Ovary (tissue), 9 donors: ENCODE measurements around the gene BMPR2. TPM values are rescaled to one million over a fixed set of nuclear protein-coding genes. Genes with fewer than 3 reads are reported as not detected.
"Not testable (repeated sequence)": the region's sequence is repeated elsewhere in the genome, so short reads cannot be mapped to it uniquely, and the experiment has no call there.

Experiments
- DNase-seq, 5 donors: peaks; one replicate each; pipeline ENCODE4 v3.0.0-alpha.2; 2019 to 2020
- H3K27ac ChIP-seq, 2 donors: fragments of 200-600 bp; one replicate each; pipeline versions ENCODE4 v1.5.1 to v1.8.0; 2019 to 2022
- H3K27me3 ChIP-seq: fragments of 200-600 bp; one replicate; pipeline ENCODE4 v1.8.0; 2022
- H3K36me3 ChIP-seq: fragments of 200-600 bp; sonication (generic); one replicate; pipeline ENCODE4 v1.5.1; 2019
- H3K4me1 ChIP-seq: one replicate; pipeline ENCODE4 v1.8.1; 2013; ENCODE audit warnings: mild to moderate bottlenecking, moderate library complexity; ENCODE audit not compliant: insufficient read depth
- H3K4me3 ChIP-seq: fragments of 200-600 bp; sonication (generic); one replicate; pipeline ENCODE4 v1.5.1; 2017
- H3K9me3 ChIP-seq, 2 donors: fragments of 200-600 bp in 1 of 2; sonication (generic) in 1 of 2; one replicate each; pipeline versions ENCODE4 v1.5.1 to v1.8.1; 2013 to 2019; ENCODE audit warnings: mild to moderate bottlenecking in 1 of 2, moderate library complexity in 1 of 2
- EP300 ChIP-seq: sonication (generic); formaldehyde crosslinking; IDR thresholded peaks from one replicate; pipeline ENCODE4 v1.6.1; 2017; ENCODE audit warnings: antibody characterized with exemption
- POLR2A ChIP-seq: fragments of 450-650 bp; IDR thresholded peaks from one replicate; pipeline ENCODE4 v1.6.1; 2017; ENCODE audit warnings: antibody characterized with exemption, mild to moderate bottlenecking, moderate library complexity
- WGBS, 3 donors: extraction: QIAGEN DNeasy Blood & Tissue Kit in 1 of 3; methylation state at CpG; one replicate each; pipeline versions ENCODE4 v1.1.5 to v1.1.7; 2013 to 2017; 5-methylcytosine and 5-hydroxymethylcytosine counted together
- intact Hi-C, 4 donors: fragments of 100-400 bp; cut with DNase I; formaldehyde crosslinking; loops; one replicate each; pipeline versions ENCODE4 v1.11.0 to v1.15.1; 2022 to 2023
- polyA plus RNA-seq, 2 donors: library from polyadenylated mRNA; stranded (reverse); fragments of 200-250 nt in 1 of 2; fragments of 350-450 nt in 1 of 2; fragmentation: Illumina TruSeq in 1 of 2; extraction: RNeasy Lipid Tissue Mini Kit (QIAGEN cat#74804) in 1 of 2; gene quantifications; one replicate each; pipeline ENCODE4 v1.2.3, GENCODE V29; 2013 to 2014
- total RNA-seq, 7 donors: library from RNA; depleted of rRNA in 2 of 7; stranded (reverse); fragments of >200 nt in 2 of 7; fragmentation: NEBNext Ultra II Directional in 3 of 7; extraction: Animal tissue kit (Norgen Biotek cat#: 25700) in 3 of 7; gene quantifications; one replicate each; pipeline versions ENCODE4 v1.1.0 to v1.2.4, GENCODE V29; 2016 to 2023
- TF ChIP-seq, protein P1 (sequence below), 3 donors: fragments of 450-650 bp in 2 of 3; fragments of 200-600 bp in 1 of 3; IDR thresholded peaks; one replicate each; pipeline versions ENCODE4 v1.5.1 to v1.8.0; 2016 to 2022; ENCODE audit warnings: antibody characterized with exemption in 3 of 3, mild to moderate bottlenecking in 1 of 3
- donor health status: DM: no; HTN: no; CAD: no; lungs with moderate emphysema.
- donor health status: DM: no; HTN: no; CAD: no.
- donor health status: Bipolar disorder and iron deficiency.
- donor health status: DM: yes; HTN: yes; CAD: no.
- donor health status: DM: no; HTN: no; CAD: no.
- donor health status: DM: yes; HTN: yes; CAD: no.

The BMPR2 gene
- total and polyA plus RNA-seq, 9 donors: 14.5 to 55.5 (median 45.1) TPM

DNA sequence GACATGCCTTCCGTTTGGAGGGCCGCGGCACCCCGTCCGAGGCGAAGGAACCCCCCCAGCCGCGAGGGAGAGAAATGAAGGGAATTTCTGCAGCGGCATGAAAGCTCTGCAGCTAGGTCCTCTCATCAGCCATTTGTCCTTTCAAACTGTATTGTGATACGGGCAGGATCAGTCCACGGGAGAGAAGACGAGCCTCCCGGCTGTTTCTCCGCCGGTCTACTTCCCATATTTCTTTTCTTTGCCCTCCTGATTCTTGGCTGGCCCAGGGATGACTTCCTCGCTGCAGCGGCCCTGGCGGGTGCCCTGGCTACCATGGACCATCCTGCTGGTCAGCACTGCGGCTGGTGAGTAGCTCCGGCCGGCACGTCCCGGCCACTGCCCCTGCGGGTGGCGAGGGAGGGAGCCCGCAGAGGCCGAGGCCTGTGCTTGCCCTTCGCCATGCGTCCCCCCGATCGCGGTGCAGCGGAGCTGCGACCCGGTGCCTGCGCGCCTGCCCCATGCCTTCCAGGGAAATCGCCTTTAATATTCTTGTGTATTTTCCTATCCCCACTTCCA lies 1.2 kb downstream of the BMPR2 start:
- Histone ChIP-seq H3K4me1 (peaks cover 6% of the 10 kb centered on the region), H3K27me3 (no peaks in the 10 kb centered on the region), H3K36me3 (no peaks in the 10 kb centered on the region), H3K9me3 (no peaks in the 10 kb centered on the region), H3K27ac (peak overlapping the region; percentile 89 to 98), H3K4me3 (peak overlapping the region; percentile 63)
- DNase-seq: peak; percentile 21 to 62 (median 51)
- intact Hi-C loops: loop anchor here in 1 of 4 donors (5.0 kb wide), 1 partner anchor 60 kb away; no protein-coding TSS in a partner anchor
- 0 to 1% (median 1%) methylated on average over 38 of the region's 38 CpGs for WGBS, 3 donors
- TF ChIP-seq POLR2A: no peak
- TF ChIP-seq, protein P1, sequence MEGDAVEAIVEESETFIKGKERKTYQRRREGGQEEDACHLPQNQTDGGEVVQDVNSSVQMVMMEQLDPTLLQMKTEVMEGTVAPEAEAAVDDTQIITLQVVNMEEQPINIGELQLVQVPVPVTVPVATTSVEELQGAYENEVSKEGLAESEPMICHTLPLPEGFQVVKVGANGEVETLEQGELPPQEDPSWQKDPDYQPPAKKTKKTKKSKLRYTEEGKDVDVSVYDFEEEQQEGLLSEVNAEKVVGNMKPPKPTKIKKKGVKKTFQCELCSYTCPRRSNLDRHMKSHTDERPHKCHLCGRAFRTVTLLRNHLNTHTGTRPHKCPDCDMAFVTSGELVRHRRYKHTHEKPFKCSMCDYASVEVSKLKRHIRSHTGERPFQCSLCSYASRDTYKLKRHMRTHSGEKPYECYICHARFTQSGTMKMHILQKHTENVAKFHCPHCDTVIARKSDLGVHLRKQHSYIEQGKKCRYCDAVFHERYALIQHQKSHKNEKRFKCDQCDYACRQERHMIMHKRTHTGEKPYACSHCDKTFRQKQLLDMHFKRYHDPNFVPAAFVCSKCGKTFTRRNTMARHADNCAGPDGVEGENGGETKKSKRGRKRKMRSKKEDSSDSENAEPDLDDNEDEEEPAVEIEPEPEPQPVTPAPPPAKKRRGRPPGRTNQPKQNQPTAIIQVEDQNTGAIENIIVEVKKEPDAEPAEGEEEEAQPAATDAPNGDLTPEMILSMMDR (IDR thresholded peaks at IDR 0.05): no peak
- TF ChIP-seq EP300: no peak

DNA sequence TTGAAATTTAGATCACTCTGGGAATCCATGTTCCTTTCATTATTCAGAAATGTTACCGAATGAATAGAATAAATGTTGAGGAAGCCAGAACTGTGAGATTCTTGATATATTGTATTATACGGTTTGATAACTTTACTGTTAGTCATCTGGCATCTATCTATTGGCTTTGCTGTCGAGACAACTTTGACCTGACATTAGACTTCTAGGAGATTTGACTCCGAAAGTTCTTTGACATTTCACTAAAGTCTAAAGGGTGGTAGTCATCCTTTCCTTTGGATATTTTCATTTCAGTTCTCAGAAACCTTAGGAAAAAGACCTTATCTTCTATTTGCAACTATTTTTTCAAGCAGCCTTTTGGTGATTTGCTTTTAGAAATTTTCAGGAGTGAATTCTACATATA lies 1.9 kb downstream of the BMPR2 start:
- 2 to 4% (median 3%) methylated on average over 4 of the region's 4 CpGs for WGBS, 3 donors
- intact Hi-C loops: loop anchor here in 1 of 4 donors (5.0 kb wide), 1 partner anchor 61 kb away; no protein-coding TSS in a partner anchor

DNA sequence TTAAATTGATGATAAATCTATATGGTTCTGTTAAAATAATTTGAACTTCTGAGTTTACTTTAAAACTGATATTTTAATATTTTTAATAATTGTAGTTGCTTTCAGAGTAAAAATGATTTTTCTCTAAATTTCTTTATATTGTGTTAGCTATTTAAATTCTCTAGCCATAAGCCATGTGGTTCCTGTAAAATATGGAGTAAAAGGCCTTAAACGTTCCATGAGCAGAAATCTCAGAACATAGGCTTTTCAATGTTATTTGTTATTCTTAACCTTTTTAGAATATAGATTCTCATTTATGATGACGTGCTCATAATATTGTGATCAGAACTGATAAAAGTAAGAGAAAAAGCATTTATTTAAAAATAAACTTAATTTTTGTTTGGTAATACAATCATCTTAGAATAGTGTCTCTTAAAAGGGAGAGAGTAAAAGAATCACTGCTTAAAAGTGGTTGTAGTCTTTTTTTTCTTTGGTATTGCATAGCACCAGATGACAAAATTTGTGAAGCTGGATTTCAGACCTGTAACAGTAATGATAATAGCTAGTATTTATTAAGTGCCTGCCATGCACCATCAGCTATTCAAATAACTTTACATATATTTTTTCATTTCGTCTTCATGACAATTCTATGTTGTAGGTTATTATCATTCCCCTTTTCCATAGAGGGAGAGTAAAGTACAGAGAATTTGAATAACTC lies 2.7 kb downstream of the BMPR2 start:
- Histone ChIP-seq H3K27ac (no peak overlapping the region), H3K9me3 (no peaks in the 10 kb centered on the region), H3K36me3 (no peaks in the 10 kb centered on the region), H3K4me1 (peaks cover 8% of the 10 kb centered on the region), H3K4me3 (peak overlapping the region; percentile 63), H3K27me3 (no peaks in the 10 kb centered on the region)
- DNase-seq: no peak
- WGBS, 3 donors: 13 to 29% (median 16%) methylated on average over 3 of the region's 3 CpGs
- intact Hi-C loops: loop anchor here in 1 of 4 donors (5.0 kb wide), 1 partner anchor 62 kb away; no protein-coding TSS in a partner anchor
- TF ChIP-seq POLR2A (no peak), EP300 (no peak)
- TF ChIP-seq, protein P1 (IDR thresholded peaks at IDR 0.05): no peak

More for the DNA sequence above, 1.9 kb downstream of the BMPR2 start:
- no peak for DNase-seq
- no peak for TF ChIP-seq POLR2A
- TF ChIP-seq EP300: no peak
- TF ChIP-seq, protein P1 (IDR thresholded peaks at IDR 0.05): no peak
- peak overlapping the region; percentile 63 for H3K4me3 ChIP-seq
- no peaks in the 10 kb centered on the region for H3K36me3 ChIP-seq
- H3K9me3 ChIP-seq: no peaks in the 10 kb centered on the region
- H3K27ac ChIP-seq: no peak overlapping the region
- no peaks in the 10 kb centered on the region for H3K27me3 ChIP-seq
- peaks cover 6% of the 10 kb centered on the region for H3K4me1 ChIP-seq

DNA sequence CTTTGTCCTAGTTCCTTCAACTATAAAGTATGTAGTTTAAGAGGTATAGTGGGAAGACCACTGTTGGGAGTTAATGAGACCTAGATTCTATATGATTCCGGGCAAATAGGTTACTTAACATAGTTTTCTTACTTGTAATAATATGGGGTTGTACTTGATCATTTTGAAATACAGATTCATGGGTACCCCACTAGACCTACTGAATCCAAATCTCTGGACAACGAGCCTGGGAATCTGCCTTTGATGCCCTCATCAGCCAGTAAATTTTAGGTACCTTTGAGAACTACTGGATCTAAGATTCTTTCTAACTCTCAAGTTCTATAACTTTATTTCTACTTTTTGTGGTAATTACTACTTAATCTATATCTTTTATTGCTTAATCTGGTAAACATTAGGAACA lies 6.6 kb downstream of the BMPR2 start:
- DNase-seq: no peak
- no peak overlapping the region for H3K27ac ChIP-seq
- intact Hi-C loops: no loop called here
- TF ChIP-seq, protein P1 (IDR thresholded peaks at IDR 0.05): no peak
- no peak for TF ChIP-seq EP300
- TF ChIP-seq POLR2A: no peak
- no peaks in the 10 kb centered on the region for H3K9me3 ChIP-seq
- 95 to 97% (median 95%) methylated on average over 2 of the region's 2 CpGs for WGBS, 3 donors
- no peak overlapping the region for H3K4me3 ChIP-seq
- peaks cover 11% of the 10 kb centered on the region for H3K4me1 ChIP-seq
- H3K36me3 ChIP-seq: no peaks in the 10 kb centered on the region
- no peaks in the 10 kb centered on the region for H3K27me3 ChIP-seq

DNA sequence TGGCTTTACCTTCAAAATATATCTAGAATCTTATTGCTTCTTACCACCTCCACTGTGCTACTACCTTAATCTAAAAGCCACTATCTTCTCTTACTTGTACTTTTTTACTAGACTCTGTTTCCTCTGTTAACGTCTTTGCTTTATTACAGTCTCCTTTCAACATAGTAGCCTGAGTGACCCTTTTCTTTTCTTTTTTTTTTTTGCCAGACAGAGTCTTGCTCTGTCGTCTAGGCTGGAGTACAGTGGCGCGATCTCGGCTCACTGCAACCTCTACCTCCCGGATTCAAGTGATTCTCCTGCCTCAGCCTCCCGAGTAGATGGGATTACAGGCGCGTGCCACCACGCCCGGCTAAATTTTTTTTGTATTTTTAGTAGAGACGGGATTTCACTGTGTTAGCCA lies 10.4 kb downstream of the BMPR2 start:
- H3K27ac ChIP-seq, H3K4me1 ChIP-seq, H3K36me3 ChIP-seq, H3K9me3 ChIP-seq, DNase-seq, H3K27me3 ChIP-seq, intact Hi-C loops, H3K4me3 ChIP-seq: not testable (repeated sequence)
- WGBS, 3 donors: 91 to 94% (median 92%) methylated on average over 12 of the region's 12 CpGs
